ENCODE measurements around the gene TNFRSF6B.
A peak's percentile ranks its signal among the peaks of the same experiment; 100 is the strongest.

TNFRSF6B gene

DNA sequence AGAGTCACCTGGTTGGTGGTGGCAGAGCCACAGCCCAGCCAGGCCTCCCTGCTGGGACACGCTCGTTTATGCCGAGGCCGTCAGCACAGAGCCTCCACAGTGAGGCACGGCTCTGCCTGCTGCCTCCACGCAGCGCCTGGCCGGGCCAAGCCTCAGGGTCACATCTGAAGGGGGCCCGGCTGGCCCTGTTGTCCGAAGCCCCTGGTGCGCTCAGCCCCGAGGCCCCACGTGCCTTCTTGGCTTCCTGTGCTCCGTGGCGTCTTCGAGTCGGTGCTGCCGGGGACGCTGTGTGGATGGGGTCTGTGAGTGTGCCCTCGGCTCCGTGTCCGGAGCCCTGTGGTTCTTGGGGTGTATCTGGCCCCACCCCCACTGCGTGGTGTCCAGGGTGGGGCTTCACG, 10.4 kb upstream of the TNFRSF6B start:
- DNase-seq (ENCODE audit: low read depth in 3 of 3), result no peak

GRCh38 chr20:63686492-63687321, 9.7 kb upstream of the TNFRSF6B start:
- DNase-seq (ENCODE audit: low read depth in 3 of 3), result peak in 2 of 3 donors; percentile 51 to 53

DNA sequence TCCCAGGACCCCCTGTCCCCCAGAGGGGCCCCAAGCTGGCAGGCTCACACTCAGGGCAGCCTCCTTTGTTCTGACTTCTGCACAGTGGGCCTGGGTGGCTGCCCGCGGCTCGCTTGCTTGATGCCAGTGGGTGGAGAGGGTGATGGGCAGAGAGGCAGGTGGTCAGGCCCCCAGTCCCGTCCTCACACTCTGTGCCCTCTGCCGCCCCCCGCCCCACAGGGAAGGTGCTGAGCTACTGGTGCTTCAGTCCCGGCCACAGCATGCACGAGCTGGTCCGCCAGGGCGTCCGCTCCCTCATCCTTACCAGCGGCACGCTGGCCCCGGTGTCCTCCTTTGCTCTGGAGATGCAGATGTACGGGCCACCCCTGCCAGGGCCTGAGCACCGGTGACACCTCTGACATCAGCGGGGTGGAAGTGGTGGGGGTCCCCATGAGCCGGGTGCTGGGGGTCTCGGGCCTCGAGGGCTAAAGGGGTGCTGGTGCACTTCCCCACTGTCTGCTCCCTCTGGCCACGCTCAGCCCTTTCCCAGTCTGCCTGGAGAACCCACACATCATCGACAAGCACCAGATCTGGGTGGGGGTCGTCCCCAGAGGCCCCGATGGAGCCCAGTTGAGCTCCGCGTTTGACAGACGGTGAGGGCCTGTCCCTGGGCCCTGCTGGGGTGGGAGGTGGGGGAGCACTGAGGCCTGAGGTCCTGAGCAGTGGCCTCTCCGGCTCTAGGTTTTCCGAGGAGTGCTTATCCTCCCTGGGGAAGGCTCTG, 8.9 kb upstream of the TNFRSF6B start:
- DNase-seq (ENCODE audit: low read depth in 3 of 3), result no peak

DNA sequence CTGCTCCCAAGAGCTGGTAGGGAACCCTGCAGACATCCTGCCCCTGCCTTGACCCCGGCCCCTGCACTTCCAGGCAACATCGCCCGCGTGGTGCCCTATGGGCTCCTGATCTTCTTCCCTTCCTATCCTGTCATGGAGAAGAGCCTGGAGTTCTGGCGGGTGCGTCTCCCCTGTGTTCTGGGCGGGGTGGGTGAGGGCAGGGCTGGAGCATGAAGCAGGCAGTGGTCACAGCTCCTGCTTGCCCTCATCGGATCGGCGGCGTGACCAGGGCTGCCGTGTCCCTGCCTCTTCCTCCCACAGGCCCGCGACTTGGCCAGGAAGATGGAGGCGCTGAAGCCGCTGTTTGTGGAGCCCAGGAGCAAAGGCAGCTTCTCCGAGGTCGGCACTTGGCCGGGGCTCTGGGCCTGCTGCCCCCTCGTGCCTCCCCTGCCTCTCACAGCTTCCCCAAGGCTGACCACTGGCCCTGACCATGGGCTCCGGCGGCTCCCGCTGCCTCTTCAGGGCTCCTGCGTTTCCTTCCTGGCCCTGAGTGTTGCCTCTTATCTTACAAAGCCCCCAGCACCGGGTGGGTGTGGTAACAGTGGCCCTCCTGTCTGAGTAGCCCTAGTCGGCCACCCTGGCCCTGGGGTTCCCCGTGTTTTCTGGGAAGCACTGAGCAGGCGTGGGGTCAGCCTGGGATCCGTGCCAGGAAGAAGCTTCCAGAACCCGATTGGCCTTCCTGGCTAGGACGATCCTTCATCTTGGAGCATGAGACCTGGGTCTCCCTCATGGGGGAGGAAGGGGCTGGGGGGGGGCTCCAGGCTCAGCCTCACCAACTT, 8.0 kb upstream of the TNFRSF6B start:
- no peak for DNase-seq (ENCODE audit: low read depth in 3 of 3)

GRCh38 chr20:63689046-63690002, 7.1 kb upstream of the TNFRSF6B start:
- no peak for DNase-seq (ENCODE audit: low read depth in 3 of 3)

- DNase-seq (ENCODE audit: low read depth in 3 of 3), result no peak
These were observed 6.2 kb upstream of the TNFRSF6B start for GRCh38 chr20:63690003-63690897.

DNA sequence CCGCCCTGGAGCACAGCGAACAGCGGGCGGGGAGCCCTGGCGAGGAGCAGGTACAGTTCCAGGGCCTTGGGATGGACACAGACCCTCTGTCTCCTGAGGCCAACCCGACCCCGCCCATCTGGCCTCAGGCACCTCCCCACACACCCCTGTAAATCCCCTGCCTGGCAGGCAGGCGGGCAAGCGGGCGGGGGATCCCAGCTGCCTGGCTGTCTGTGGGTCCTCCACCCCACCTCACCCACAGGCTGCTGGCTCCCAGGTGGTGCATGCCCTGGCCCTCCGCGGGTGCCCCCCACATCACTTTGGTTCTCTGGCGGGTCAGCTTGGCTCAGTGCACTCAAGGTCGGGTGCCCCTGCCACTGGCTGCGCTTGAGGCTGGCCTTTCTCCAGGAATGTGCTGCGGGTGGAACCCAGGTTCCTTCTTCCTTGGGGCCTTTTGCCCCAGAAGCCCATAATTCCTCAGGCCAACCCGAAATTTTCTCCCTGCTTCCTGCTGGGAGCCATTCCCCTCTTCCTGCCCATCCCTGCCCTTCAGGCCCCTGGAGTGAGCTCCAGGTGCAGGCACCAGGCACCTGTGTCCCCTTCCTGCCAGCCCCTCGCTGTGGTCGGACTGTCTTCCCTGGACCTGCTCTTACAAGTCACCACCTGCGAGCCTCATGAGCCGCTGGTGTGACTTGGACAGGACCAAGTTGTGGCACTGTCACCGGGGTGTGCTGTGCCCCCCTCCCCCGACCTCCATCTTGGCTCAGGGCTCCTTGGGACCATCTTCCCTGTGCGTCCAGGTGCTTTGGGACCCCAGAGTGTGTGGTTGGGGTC, 5.3 kb upstream of the TNFRSF6B start:
- DNase-seq (ENCODE audit: low read depth in 3 of 3), result no peak

DNA sequence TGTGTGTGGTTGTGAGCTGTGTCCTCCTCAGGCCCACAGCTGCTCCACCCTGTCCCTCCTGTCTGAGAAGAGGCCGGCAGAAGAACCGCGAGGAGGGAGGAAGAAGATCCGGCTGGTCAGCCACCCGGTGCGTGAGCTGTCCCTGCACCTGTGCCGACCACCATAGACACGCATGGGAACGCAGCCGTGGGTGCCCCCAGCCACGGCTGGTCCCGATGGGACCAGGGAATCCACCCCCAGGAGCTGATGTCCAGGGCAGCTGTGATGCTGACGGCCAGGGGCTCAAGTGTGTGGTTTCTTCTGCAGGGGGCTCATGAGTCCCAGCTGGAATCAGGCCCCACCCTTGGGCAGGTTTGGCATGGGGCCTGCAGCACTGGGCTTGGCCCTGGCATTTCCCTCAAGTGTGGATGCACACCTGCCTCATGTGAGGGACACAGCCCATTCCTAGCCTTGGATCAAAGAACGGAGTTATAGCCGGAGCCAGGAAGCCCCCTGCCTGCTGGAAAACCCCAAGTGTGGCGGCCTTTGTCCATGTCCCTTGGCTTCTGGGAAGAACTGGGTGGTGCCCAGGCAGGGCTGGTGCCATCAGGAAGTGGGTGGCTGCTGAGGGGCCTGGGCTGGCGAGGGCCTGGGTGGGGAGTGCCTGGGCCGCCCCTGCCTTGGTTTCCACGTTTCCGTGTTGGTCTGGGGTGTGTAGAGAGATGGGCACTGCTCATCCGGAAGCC, 4.6 kb upstream of the TNFRSF6B start:
- DNase-seq (ENCODE audit: low read depth in 3 of 3), result no peak

- no peak for DNase-seq (ENCODE audit: low read depth in 3 of 3)
These were observed 3.9 kb upstream of the TNFRSF6B start for GRCh38 chr20:63692436-63693082.

DNA sequence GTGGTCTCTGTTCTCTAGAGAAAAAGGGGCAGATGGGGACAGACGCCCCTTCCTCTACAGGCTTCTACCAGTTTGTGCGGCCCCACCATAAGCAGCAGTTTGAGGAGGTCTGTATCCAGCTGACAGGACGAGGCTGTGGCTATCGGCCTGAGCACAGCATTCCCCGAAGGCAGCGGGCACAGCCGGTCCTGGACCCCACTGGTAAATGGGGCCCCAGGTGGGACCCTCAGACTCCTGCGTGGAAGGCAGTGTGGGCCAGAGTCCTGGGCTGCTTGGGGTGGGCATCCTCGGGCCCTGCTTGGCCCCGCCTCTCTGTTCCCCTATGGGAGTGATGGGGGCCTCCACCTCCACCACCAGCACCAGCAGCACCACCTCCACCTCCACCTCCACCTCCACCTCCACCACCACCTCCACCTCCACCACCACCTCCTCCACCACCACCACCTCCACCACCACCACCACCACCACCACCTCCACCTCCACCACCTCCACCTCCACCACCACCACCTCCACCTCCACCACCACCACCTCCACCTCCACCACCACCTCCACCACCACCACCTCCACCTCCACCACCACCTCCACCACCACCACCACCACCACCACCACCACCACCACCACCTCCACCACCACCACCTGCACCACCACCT, 3.2 kb upstream of the TNFRSF6B start:
- DNase-seq (ENCODE audit: low read depth in 3 of 3), result no peak

DNA sequence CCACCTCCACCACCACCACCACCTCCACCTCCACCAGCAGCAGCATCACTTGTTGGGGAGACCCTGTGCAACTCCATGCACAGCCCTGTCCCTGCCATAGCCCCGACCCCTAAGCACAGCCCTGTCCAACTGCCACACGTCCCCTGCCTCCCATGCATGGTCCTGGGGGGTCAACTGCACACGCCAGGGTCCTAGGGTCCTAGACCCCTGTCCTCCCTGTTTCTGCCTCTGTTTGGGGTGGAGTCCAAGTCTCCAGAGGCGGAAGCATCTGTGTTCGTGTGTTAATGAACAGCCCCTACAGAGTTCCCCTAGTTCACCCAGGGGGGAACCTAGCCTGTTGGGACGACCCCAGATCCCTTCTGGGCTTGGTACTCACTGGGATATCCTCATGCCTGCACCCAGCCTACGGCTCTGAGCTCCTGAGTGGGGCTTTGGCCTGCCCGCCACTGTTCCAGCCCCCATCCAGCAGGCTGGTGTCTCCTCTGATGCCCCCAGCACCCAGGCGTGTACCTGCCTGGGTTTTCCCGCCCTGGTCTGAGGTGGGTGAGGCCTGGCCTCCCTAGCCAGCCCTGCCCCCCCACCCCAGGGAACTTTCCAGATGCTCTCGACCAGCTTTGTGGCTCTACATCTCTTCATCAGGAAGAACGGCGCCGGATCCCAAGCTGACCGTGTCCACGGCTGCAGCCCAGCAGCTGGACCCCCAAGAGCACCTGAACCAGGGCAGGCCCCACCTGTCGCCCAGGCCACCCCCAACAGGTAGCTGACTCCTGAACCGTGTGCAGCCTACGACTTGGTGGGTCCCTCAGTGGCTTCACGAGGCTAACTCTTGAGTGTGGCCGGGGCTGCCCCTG, 2.5 kb upstream of the TNFRSF6B start:
- DNase-seq (ENCODE audit: low read depth in 3 of 3), result no peak

DNA sequence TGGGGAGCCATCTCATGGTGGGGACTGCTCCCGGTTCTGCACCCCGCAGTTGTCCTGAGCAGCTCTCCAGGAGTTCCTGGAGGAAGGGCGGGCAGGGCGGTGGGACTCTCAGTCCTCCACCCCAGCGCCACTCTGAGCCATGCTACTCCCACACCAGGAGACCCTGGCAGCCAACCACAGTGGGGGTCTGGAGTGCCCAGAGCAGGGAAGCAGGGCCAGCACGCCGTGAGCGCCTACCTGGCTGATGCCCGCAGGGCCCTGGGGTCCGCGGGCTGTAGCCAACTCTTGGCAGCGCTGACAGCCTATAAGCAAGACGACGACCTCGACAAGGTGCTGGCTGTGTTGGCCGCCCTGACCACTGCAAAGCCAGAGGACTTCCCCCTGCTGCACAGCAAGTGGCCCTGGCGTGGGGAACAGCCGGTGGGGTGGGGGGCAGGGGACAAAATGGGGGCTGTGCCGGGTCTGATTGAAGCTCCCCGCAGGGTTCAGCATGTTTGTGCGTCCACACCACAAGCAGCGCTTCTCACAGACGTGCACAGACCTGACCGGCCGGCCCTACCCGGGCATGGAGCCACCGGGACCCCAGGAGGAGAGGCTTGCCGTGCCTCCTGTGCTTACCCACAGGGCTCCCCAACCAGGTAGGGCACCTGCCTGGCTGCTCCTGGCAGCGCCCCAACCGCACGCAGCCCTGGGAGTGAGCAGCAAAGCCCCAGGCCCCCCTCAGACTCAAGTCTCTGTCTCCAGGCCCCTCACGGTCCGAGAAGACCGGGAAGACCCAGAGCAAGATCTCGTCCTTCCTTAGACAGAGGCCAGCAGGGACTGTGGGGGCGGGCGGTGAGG, 1.6 kb upstream of the TNFRSF6B start:
- DNase-seq (ENCODE audit: low read depth in 3 of 3), result no peak

- no peak for DNase-seq (ENCODE audit: low read depth in 3 of 3)
These were observed 787 bp upstream of the TNFRSF6B start for GRCh38 chr20:63695424-63696305.

DNA sequence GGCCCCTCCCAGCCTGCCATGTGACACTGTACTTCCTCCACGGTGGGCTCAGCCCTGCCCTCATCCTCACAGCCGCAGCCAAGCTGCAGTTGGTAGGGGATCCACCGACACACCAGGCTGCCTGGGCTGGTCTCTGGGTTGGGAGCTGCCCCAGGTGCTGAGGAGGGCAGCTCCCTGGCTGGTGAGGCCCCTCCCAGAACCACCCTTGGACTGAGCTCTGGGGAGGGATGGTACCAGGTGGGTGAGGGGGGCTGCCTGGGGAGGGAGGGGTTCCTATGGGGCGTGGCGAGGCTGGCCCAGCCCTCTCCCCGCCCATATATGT, 185 bp upstream of the TNFRSF6B start:
- DNase-seq (ENCODE audit: low read depth in 3 of 3), result no peak

DNA sequence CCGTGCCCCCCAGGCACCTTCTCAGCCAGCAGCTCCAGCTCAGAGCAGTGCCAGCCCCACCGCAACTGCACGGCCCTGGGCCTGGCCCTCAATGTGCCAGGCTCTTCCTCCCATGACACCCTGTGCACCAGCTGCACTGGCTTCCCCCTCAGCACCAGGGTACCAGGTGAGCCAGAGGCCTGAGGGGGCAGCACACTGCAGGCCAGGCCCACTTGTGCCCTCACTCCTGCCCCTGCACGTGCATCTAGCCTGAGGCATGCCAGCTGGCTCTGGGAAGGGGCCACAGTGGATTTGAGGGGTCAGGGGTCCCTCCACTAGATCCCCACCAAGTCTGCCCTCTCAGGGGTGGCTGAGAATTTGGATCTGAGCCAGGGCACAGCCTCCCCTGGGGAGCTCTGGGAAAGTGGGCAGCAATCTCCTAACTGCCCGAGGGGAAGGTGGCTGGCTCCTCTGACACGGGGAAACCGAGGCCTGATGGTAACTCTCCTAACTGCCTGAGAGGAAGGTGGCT, 960 bp downstream of the TNFRSF6B start:
- no peak for DNase-seq (ENCODE audit: low read depth in 3 of 3)

Measured in stimulated activated CD4-positive, alpha-beta T cell treated with anti-CD3 and anti-CD28 coated beads, TNF-alpha, amount 100 ng/mL, for 48 hours (primary cell).